Measurements from ENCODE around the gene SCAMP4. TPM values are rescaled to one million over a fixed set of nuclear protein-coding genes. Genes with fewer than 3 reads are reported as not detected.
"Not testable (repeated sequence)": the region's sequence is repeated elsewhere in the genome, so short reads cannot be mapped to it uniquely, and the experiment has no call there.

The SCAMP4 gene
- polyA plus RNA-seq, 1 donor, result 27.1 TPM

GRCh38 chr19:1882786-1883692, 22.2 kb upstream of the SCAMP4 start:
- DNase-seq (ENCODE audit: low read depth), result no peak

GRCh38 chr19:1883784-1884183, 21.4 kb upstream of the SCAMP4 start:
- no peak for DNase-seq (ENCODE audit: low read depth)

- no peak for DNase-seq (ENCODE audit: low read depth)
Measured at GRCh38 chr19:1884291-1884718, 20.9 kb upstream of the SCAMP4 start.

GRCh38 chr19:1884719-1885334, 20.4 kb upstream of the SCAMP4 start:
- no peak for DNase-seq (ENCODE audit: low read depth)

GRCh38 chr19:1885398-1886119, 19.6 kb upstream of the SCAMP4 start, which contains the start of gene ABHD17A:
Gene ABHD17A (minus strand): TSS chr19:1885496. CDS start chr19:1881566, 3,930 bp downstream.
- peak; percentile 83 for DNase-seq (ENCODE audit: low read depth)

- DNase-seq (ENCODE audit: low read depth), result not testable (repeated sequence)
Measured at GRCh38 chr19:1886360-1886759, 18.8 kb upstream of the SCAMP4 start.

- no peak for DNase-seq (ENCODE audit: low read depth)
Measured at GRCh38 chr19:1888385-1888784, 16.8 kb upstream of the SCAMP4 start.

GRCh38 chr19:1889907-1890306, 15.3 kb upstream of the SCAMP4 start:
- no peak for DNase-seq (ENCODE audit: low read depth)

- no peak for DNase-seq (ENCODE audit: low read depth)
Measured at GRCh38 chr19:1893791-1894190, 11.4 kb upstream of the SCAMP4 start.

- DNase-seq (ENCODE audit: low read depth), result no peak
Measured at GRCh38 chr19:1896508-1896907, 8.7 kb upstream of the SCAMP4 start.

- DNase-seq (ENCODE audit: low read depth), result no peak
Measured at GRCh38 chr19:1901940-1902404, 3.2 kb upstream of the SCAMP4 start.

GRCh38 chr19:1902923-1903322, 2.3 kb upstream of the SCAMP4 start:
- no peak for DNase-seq (ENCODE audit: low read depth)

- no peak for DNase-seq (ENCODE audit: low read depth)
Measured at GRCh38 chr19:1904860-1905109, 414 bp upstream of the SCAMP4 start.

GRCh38 chr19:1905863-1906375, 720 bp downstream of the SCAMP4 start:
- no peak for DNase-seq (ENCODE audit: low read depth)

GRCh38 chr19:1906985-1907562, 1.9 kb downstream of the SCAMP4 start:
- no peak for DNase-seq (ENCODE audit: low read depth)

- DNase-seq (ENCODE audit: low read depth), result no peak
Measured at GRCh38 chr19:1907563-1908363, 2.6 kb downstream of the SCAMP4 start.

- DNase-seq (ENCODE audit: low read depth), result no peak
Measured at GRCh38 chr19:1908364-1908678, 3.1 kb downstream of the SCAMP4 start.

- no peak for DNase-seq (ENCODE audit: low read depth)
Measured at GRCh38 chr19:1909761-1910080, 4.5 kb downstream of the SCAMP4 start.

- DNase-seq (ENCODE audit: low read depth), result no peak
Measured at GRCh38 chr19:1910177-1910576, 5.0 kb downstream of the SCAMP4 start.

GRCh38 chr19:1911098-1911497, 5.9 kb downstream of the SCAMP4 start:
- no peak for DNase-seq (ENCODE audit: low read depth)

GRCh38 chr19:1911995-1912394, 6.8 kb downstream of the SCAMP4 start:
- DNase-seq (ENCODE audit: low read depth), result no peak

Measured in forelimb muscle (tissue), 1 donor.